GM18502 (cell line): Measurements from ENCODE around the gene KRTAP4-8.
"Not testable (repeated sequence)": the region's sequence is repeated elsewhere in the genome, so short reads cannot be mapped to it uniquely, and the experiment has no call there.

Experiments
- ATAC-seq: cut with Tn5 transposase; IDR thresholded peaks from one replicate; pipeline ENCODE4 v1.9.1; 2021; ENCODE audit warnings: mild to moderate bottlenecking; ENCODE audit not compliant: unreplicated experiment, poor library complexity

The KRTAP4-8 gene

GRCh38 chr17:41111151-41111885 lies 13.4 kb upstream of the KRTAP4-8 start:
- no peak for ATAC-seq

DNA sequence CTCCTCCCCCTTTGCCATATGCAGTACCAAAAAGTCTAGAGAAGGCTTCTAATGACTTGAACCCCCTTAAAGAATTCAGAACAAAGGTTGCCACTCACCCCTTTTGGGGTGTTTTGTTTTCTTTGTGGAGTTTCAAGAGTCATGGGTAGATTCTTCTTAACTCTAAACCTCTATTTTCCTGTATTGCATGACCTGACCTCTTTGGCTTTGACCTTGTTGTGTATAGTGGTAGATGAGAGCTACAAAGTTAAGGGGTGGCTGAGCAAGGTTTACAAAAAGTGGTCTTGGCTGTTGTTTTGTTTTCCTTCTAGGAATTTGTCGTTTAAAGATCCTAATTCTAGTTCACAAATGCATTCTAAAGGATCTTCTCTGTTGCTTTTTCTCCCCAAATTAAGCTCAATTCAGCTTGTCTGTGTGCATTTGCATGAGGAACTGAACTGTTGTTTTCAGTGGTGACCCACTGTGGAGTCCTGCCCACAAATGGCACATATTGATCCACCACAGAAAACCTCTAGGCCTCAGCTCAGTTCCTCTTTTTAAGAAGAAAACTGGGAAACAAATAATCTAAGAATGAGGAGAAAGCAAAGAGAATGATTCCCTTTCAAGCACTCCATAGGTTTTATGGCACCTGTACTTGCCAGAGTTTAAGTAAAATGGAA lies 10.9 kb upstream of the KRTAP4-8 start:
- not testable (repeated sequence) for ATAC-seq

DNA sequence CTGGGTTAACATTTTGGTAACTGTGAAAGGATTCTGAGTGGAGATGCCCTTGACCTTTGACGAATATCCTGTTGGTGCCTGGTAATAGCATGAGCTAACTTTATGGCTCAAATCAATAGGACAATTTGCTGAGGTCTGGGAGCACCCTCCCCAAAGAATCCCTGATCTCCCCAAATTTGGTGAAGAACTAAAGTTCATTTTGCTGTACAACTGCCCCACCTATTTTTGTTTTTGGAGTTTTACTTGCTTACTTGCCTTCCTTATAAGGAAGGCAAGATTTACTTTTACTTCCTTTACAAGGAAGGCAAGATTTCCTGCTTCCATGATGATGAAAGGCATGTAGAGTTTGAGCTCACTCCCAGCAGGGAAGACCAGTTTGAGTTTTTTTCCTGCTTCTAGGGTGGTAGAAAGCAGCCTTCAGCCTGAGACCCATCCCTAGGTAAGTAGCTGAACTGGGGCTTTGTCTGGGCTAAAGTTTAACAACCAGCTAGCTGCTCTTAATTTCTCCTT lies 10.1 kb upstream of the KRTAP4-8 start:
- no peak for ATAC-seq

DNA sequence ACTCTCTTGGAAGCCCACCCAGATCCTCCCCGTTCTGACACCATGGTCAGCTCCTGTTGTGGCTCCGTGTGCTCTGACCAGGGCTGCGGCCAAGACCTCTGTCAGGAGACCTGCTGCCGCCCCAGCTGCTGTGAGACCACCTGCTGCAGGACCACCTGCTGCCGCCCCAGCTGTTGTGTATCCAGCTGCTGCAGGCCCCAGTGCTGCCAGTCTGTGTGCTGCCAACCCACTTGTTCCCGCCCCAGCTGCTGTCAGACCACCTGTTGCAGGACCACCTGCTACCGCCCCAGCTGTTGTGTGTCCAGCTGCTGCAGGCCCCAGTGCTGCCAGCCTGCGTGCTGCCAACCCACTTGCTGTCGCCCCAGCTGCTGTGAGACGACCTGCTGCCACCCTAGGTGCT lies 7.4 kb upstream of the KRTAP4-8 start, which contains the start of gene KRTAP4-9:
TSS of gene KRTAP4-9 (plus strand) at position 43 of the 400 bp plus-strand sequence. CDS start at position 43, 0 bp downstream.
- not testable (repeated sequence) for ATAC-seq

- ATAC-seq, result not testable (repeated sequence)
These were observed 6.6 kb upstream of the KRTAP4-8 start for GRCh38 chr17:41104386-41105038.

GRCh38 chr17:41103896-41104295 lies 6.0 kb upstream of the KRTAP4-8 start:
- ATAC-seq, result no peak

DNA sequence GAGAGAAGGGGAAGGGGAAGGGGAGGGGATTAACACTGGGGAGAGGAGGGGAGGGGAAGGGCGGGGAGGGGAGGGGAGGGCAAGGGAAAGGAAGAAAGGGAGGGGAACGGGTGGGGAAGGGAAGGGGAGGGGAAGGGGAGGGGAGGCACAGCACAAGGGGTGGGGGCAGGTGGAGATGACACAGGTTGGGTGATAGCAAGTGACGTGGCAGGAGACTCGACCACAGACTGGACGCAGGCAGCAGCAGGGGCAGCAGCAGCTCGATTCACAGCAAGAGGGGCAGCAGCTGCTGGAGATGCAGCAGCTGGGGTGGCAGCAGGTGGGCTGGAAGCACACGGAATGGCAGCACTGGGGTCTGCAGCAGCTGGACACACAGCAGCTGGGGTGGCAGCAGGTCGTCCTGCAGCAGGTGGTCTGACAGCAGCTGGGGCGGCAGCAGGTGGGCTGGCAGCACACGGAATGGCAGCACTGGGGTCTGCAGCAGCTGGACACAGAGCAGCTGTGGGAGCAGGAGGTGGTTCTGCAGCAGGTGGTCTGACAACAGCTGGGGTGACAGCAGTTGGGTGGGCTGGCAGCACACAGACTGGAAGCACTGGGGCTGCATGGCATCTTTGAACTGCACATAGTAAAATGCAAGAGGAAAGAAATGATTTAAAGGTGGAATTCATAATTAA lies 3.8 kb upstream of the KRTAP4-8 start, which contains the start of gene KRTAP4-16:
TSS of gene KRTAP4-16 (minus strand) at position 624 of the 674 bp plus-strand sequence. CDS start at position 624, 0 bp downstream.
- no peak for ATAC-seq

GRCh38 chr17:41099682-41100480 lies 1.9 kb upstream of the KRTAP4-8 start:
- not testable (repeated sequence) for ATAC-seq

- no peak for ATAC-seq
These were observed 539 bp upstream of the KRTAP4-8 start for GRCh38 chr17:41098481-41098880.

DNA sequence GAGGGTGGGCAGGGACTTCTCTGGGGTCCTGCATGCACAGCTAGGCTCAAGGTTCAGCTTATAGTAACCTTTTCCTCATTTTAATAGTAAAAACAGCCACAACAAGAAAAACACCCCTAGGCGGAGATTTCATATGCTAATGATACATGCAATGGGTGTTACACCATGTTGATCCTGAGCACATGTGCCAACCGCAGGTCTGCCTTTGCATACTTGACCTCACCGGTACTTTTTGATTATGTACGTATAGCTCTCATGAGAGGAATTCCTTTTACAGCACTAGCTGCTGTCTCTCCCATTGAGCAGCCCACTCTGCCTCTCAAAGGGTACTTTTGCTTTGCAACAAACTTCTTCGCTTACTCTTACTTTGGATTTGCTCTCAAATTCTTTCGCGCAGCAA lies 1.9 kb downstream of the KRTAP4-8 start:
- ATAC-seq, result no peak

DNA sequence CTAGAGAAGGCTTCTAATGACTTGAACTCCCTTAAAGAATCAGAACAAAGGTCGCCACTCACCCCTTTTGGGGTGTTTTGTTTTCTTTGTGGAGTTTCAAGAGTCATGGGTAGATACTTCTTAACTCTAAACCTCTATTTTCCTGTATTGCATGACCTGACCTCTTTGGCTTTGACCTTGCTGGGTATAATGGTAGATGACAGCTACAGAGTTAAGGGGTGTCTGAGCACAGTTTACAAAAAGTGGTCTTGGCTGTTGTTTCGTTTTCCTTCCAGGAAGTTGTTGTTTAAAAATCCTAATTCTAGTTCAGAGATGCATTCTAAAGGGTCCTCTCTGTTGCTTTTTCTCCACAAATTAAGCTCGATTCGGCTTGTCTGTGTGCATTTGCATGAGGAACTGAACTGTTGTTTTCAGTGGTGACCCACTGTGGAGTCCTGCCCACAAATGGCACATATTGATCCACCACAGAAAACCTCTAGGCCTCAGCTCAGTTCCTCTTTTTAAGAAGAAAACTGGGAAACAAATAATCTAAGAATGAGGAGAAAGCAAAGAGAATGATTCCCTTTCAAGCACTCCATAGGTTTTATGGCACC lies 9.1 kb downstream of the KRTAP4-8 start:
- not testable (repeated sequence) for ATAC-seq

DNA sequence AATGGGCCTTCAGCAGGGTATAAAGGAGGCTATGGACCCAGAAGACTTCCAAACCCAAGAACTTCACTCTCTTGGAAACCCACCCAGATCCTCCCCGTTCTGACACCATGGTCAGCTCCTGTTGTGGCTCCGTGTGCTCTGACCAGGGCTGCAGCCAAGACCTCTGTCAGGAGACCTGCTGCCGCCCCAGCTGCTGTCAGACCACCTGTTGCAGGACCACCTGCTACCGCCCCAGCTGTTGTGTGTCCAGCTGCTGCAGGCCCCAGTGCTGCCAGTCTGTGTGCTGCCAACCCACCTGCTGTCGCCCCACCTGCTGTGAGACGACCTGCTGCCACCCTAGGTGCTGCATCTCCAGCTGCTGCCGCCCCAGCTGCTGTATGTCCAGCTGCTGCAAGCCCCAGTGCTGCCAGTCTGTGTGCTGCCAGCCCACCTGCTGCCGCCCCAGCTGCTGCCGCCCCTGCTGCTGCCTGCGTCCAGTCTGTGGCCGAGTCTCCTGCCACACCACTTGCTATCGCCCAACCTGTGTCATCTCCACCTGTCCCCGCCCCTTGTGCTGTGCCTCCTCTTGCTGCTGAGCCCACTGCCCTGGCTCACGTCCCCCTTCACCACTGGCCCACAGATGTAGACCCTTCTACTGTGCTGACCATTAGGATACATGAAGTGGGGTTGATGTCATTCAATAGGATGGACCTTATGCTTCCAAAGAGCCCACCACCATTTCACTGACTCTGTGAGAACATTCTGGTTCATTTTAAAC lies 13.7 kb downstream of the KRTAP4-8 start, which contains the start of gene KRTAP4-7:
TSS of gene KRTAP4-7 (plus strand) at position 51 of the 757 bp plus-strand sequence. CDS start at position 108, 57 bp downstream.
- ATAC-seq, result not testable (repeated sequence)

- ATAC-seq, result not testable (repeated sequence)
These were observed 14.5 kb downstream of the KRTAP4-8 start for GRCh38 chr17:41083427-41083826.

DNA sequence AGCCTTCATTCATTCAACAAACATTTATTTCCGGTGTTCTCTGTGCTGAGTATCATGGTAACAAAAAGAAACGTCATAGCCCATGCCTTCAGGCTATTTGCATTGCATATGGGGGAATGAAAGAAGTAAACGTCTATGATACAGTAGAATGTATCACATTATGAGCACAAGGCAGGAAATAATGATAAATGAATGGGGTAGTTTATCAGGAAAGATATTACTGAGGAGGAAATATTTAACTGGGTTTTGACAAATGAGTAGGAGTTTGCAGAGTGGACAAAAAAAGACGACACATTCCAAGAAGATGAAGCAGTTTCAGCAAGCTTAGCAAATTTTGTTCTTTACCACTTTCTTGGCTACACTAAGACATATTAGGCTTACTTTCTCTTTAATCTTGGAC lies 15.3 kb downstream of the KRTAP4-8 start:
- no peak for ATAC-seq

GRCh38 chr17:41076788-41077187 lies 21.2 kb downstream of the KRTAP4-8 start:
- no peak for ATAC-seq

GRCh38 chr17:41073676-41074075 lies 24.3 kb downstream of the KRTAP4-8 start:
- no peak for ATAC-seq

DNA sequence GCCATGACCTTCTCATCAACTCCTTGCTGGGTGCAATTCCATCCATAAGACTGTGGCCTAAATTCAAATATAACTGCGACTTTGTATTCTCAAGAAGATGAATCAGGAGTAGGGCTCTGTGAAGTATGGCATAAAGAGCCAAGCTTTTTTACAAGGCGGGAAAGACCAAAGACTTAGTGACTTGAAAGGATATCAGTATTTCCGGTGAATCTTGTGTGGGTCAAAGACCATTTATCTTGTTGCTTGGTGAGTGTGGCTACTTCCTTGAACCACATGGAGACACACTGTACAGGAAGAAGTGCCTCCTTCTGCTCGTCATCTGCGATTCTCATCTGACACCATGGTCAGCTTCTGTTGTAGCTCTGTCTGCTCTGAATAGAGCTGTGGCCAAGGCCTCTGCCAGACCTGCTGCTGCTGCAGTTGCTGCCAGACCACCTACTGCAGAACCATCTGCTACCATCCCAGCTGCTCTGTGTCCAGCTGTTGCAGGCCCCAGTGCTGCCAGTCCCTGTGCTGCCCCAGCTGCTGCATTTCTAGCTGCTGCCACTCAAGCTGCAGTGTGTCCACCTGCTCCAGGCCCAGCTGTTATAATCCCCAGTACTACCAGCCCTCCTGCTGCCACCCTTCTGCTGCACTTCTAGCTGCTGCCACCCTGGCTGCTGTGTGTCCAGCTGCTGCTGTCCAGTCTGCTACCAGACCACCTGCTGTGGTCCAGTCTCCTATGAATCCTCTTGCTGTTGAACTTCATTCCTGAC lies 26.2 kb downstream of the KRTAP4-8 start:
- no peak for ATAC-seq

GRCh38 chr17:41069031-41069430 lies 28.9 kb downstream of the KRTAP4-8 start:
- ATAC-seq, result no peak
